Activated CD4-positive, alpha-beta T cell treated with anti-CD3 and anti-CD28 coated beads, Interleukin-2, Interleukin-4, amounts not matched to agents 100 ng/mL and 50 ng/mL, durations not matched to agents 16 hours and 8 hours (primary cell): ENCODE results near the gene PGGHG.
A peak's percentile ranks its signal among the peaks of the same experiment; 100 is the strongest.

Experiments used
- DNase-seq: peaks from one replicate; pipeline ENCODE4 v3.0.0-alpha.2; 2020; ENCODE audit warnings: low spot score

The PGGHG gene

DNA sequence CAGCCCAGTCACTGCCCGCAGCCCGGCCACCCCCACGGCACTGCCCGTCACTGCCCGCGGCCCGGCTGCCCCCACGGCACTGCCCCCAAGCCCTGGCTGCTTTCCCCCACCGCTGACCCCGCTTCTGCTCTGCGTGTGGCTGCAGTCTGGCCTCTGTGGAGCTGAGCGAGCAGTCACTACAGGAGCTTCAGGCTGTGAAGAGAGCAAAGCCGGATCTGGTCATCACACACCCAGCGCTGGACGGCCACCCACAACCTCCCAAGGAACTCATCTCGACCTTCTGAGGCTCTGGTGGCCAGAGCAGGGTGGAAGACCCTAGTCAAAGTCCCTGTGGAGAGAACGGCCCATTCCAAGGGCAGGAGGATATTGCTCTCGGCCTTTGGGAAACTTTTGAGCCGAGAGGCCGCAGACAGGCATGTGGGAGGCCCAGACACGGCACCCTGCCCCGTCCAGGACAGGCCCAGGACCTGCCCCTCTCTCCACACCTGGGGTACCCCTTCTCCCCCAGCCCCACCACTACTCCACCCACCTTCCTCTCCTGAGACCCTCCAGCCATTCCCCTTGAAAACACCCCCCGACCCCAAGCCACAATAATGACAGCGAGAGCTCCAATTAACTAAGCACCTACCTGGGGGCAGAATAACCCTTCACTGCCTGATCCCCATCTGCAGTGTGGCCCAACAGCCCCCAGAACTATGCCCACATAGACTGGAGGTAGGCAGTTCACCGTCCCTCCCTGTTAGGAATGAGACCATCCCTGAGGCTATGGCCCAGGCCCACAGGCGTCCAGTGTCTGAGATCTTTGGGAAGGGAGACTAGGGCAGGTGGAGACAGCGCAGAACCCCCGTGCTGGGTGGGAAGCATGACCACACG lies 3.7 kb upstream of the PGGHG start:
- no peak for DNase-seq

DNA sequence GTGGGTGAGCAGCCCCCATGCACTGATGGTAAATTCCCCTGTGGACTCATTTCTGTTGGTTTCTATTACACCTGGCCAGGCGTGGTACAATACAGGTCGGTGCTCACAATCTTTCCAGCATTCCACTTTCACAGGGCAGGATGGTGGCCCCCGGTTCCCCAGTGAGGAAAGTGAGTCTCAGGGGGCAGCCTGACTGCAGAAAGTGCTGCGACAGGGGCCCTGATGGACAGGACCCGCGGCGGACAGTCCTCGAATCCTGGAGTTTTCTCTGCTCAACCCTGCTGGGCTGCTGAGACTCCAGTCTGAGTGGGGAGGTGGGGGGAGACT lies 3.1 kb upstream of the PGGHG start:
- DNase-seq: no peak

- DNase-seq: peak; percentile 17
Observed at GRCh38 chr11:286977-287820, 1.7 kb upstream of the PGGHG start.

- DNase-seq: no peak
Observed at GRCh38 chr11:287821-288477, 977 bp upstream of the PGGHG start.

DNA sequence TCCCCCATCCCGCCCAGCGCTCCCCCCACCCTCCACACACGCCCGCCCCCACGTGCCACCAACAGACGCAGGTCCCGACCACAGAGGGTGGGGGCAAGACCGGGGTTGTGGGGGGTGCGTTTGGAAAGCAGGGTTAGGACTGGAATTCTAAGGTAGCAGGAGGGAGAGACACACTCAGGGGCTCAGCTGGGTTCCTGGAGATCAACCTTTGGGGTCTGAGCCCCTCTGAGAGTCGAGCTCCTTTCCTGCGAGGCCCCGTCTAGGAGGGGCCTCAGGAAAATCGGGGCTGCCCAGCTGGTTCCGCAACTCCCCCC lies 429 bp downstream of the PGGHG start:
- no peak for DNase-seq

DNA sequence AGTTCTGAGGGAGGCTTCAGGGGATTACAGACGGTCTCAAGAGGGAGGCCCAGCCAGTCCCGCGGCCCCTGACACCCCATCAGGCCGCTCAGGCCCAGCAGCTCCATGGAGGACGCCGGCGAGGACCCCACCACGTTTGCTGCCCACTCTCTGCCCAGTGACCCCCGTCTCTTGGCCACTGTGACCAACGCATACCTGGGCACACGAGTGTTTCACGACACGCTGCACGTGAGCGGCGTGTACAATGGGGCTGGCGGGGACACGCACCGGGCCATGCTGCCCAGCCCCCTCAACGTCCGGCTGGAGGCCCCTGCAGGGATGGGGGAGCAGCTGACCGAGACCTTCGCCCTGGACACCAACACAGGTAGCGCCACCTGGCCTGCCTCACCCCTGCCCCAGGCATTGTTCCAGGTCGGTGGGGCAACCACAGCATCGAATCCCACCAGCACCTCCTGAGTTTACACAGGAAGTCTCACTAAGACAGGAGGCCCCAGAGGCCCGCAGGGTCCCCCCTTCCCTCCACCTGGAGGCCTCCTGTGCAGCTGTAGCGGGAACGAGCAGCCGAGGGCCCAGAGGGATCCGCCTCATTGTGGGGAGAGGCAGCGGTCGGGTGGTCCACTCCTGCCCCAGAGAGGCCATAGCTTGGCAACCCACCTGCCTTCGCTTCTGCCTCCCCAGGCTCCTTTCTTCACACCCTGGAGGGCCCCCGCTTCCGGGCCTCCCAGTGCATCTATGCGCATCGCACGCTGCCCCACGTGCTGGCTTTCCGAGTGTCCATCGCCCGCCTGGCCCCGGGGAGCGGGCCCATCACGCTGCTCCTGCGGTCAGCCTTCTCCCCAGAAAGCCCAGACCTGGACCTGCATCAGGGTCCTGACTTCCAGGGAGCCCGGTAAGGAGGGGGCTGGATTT lies 1.0 kb downstream of the PGGHG start:
- no peak for DNase-seq

GRCh38 chr11:290621-291231 lies 1.8 kb downstream of the PGGHG start:
- no peak for DNase-seq

DNA sequence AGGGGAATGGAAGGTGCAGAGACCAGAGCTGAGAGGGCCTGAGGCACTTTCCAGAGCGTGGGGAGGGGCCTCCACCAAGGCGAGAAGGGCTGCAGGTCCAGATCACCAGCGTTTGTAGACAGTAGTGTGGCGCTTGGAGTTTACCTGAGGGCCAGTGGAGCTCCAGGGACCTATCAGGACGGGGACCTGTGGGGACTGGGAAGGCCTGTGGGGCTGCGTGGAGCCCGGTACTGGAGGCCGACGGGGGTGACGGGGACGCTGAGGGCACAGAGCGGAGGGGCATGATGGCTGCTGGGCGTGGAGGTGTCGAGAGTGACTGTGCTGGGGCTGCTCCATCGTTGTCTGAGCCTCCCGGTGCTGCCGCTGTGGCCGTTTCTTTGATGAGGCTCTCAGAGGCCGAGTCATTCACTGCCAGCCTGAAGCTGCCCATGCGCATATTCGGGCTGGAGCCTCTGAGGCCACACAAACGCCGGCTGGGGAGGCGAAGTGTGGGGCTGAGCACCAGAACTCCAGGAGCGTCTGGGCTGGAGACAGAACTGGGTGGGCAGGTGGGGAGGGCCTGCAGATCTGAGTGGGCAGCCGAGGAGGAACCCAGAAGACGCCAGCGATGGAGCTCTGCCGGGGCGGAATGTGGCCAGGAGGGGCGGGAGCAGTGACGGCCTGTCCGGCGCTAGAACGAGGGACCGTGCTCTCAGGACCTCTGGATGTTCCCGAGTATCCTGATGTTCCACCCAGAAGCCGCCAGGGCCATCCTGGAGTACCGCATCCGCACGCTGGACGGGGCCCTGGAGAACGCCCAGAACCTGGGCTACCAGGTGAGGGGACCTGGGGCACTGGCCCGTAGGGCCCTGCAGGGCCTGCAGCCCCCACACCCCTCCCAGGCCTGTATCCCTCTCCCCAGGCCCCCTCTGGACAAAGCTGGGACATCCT lies 2.6 kb downstream of the PGGHG start:
- DNase-seq: no peak

GRCh38 chr11:292211-293121 lies 3.5 kb downstream of the PGGHG start:
- DNase-seq: no peak

DNA sequence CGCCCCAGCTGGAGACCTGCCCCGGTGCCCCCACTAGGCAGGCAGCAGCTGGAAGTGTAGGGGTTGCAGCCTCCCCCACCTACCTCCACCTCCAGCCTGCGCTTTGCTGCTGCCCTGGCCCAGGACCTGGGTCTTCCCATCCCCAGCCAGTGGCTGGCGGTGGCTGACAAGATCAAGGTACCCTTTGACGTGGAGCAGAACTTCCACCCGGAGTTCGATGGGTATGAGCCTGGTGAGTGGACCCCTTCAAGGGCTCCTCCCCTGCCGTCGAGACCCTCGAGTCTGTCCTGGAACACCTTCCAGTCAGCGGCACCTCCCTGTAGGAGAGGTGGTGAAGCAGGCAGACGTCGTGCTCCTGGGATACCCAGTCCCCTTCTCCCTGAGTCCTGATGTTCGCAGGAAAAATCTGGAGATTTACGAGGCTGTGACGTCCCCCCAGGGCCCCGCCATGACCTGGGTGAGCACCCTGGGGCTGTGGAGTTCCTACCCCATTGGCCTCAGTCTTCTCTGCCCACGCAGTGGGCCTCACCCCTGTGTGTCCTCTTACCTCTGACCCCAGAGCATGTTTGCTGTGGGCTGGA lies 4.4 kb downstream of the PGGHG start:
- no peak for DNase-seq

DNA sequence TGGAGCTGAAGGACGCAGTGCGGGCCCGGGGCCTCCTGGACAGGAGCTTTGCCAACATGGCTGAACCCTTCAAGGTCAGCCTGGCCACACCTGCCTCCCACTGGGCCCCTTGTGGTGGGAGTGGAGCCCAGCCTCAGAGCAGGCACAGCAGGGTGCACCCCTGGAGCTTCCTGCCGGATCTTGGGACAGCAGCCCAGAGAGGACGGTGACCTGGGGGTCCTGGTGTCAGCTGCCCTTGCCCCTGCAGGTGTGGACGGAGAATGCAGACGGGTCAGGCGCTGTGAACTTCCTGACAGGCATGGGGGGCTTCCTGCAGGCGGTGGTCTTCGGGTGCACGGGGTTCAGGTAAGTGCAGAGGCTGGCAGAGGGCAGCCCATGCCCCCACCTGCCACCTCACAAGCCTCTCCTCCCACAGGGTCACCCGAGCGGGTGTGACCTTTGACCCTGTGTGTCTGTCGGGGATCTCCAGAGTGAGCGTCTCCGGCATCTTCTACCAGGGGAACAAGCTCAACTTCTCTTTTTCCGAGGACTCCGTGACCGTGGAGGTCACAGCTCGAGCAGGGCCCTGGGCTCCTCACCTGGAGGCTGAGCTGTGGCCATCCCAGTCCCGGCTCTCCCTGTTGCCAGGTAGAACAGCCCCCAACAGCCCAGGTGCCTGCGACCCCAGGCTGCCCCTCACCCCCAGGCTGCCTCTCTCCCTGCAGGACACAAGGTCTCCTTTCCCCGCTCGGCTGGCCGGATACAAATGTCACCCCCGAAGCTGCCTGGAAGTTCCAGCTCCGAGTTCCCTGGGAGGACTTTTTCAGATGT lies 5.1 kb downstream of the PGGHG start:
- DNase-seq: no peak

DNA sequence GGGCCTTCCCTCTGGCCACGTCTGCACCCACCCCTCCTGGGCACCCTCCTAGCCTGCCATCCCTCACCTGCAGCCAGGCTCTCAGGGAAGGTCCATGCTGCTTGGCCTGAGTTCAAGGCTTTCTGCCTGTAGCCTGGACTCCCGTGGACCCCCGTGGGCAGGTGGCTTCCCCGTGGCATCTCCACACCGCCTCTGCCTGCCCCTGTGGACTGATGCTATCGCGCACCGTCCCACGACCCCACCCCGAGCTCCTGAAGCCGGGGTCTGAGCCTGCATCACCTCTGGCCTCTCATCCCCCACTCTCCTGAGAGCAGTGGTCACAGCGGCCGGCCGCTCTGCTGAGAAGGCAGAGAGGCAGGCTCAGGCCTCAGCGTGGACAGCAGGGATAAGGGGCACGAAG lies 5.9 kb downstream of the PGGHG start:
- DNase-seq: no peak

GRCh38 chr11:295351-296170 lies 6.6 kb downstream of the PGGHG start:
- DNase-seq: no peak

DNA sequence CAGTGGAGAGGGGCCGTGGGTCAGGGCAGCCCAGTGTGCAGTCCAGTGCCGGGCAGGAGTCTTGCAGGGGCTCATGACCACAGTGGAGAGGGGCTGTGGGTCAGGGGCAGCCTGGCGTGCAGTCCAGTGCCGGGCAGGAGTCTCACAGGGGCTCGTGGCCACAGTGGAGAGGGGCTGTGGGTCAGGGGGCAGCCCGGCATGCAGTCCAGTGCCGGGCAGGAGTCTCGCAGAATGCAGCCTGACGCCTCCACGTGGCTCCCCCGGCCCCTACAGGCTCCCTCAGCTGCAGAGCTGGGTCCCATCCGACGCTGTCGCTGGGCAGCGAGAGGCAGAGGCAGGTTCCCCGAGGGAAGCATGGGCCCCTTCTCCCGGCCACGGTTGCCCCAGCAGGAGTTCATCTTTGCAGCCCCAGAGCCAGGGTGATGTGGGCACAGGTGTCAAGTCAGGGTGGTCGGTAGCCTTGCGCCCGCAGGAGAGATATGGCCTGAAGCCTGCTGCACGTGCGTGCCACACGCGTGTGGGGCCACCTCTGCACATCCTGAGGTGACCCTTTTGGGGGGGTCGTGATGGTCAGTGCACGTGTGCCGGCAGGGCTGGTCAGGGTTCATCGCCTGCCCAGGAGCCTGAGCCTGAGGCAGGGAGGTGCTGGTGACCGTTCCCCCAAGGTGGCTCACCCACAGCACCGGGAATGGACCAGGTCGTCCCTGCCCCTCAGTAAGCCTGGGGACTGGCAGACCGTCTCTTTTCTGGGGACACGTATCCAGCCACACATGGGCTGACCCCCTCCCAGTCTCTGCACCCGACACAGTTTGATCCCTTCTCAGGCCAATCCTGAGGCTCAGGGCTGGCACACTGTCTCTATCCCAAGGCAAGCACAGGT lies 7.5 kb downstream of the PGGHG start:
- no peak for DNase-seq

GRCh38 chr11:297051-297585 lies 8.2 kb downstream of the PGGHG start:
- DNase-seq: no peak
